ENCODE results near the gene CELSR1.

GRCh38 chr22:46524203-46524740, 13.1 kb downstream of the CELSR1 start:
- TF ChIP-seq CTCF (IDR thresholded peaks at IDR 0.05; ENCODE audit: low read depth, low read length, poor library complexity, severe bottlenecking) (no peak), EZH2phosphoT487 (IDR thresholded peaks at IDR 0.05; ENCODE audit: borderline replicate concordance, low read length) (no peak)

Measured in DOHH2 (cell line).